GM18870 (cell line): Measurements from ENCODE around the gene KLF15.

Experiments used
- ATAC-seq: cut with Tn5 transposase; IDR thresholded peaks from one replicate; pipeline ENCODE4 v1.9.1; 2021; ENCODE audit warnings: moderate library complexity; ENCODE audit not compliant: unreplicated experiment

KLF15 gene

GRCh38 chr3:126307591-126308393 lies 49.4 kb downstream of the KLF15 start:
- no peak for ATAC-seq

GRCh38 chr3:126306888-126307482 lies 50.2 kb downstream of the KLF15 start:
- no peak for ATAC-seq

GRCh38 chr3:126306397-126306796 lies 50.8 kb downstream of the KLF15 start:
- no peak for ATAC-seq

GRCh38 chr3:126305427-126305826 lies 51.8 kb downstream of the KLF15 start:
- ATAC-seq, result no peak

- no peak for ATAC-seq
Measured at GRCh38 chr3:126304704-126305103, 52.5 kb downstream of the KLF15 start.

- ATAC-seq, result no peak
Measured at GRCh38 chr3:126304291-126304690, 52.9 kb downstream of the KLF15 start.

- no peak for ATAC-seq
Measured at GRCh38 chr3:126303272-126303671, 53.9 kb downstream of the KLF15 start.

GRCh38 chr3:126300761-126301481 lies 56.3 kb downstream of the KLF15 start:
- ATAC-seq, result no peak

- no peak for ATAC-seq
Measured at GRCh38 chr3:126300001-126300760, 57.0 kb downstream of the KLF15 start.

- ATAC-seq, result no peak
Measured at GRCh38 chr3:126295407-126295939, 61.7 kb downstream of the KLF15 start.

GRCh38 chr3:126294211-126294808 lies 62.9 kb downstream of the KLF15 start:
- no peak for ATAC-seq

GRCh38 chr3:126293370-126294082 lies 63.7 kb downstream of the KLF15 start:
- no peak for ATAC-seq
